ENCODE data around the gene COL6A2.
"Not testable (repeated sequence)": the region's sequence is repeated elsewhere in the genome, so short reads cannot be mapped to it uniquely, and the experiment has no call there.

COL6A2 gene

DNA sequence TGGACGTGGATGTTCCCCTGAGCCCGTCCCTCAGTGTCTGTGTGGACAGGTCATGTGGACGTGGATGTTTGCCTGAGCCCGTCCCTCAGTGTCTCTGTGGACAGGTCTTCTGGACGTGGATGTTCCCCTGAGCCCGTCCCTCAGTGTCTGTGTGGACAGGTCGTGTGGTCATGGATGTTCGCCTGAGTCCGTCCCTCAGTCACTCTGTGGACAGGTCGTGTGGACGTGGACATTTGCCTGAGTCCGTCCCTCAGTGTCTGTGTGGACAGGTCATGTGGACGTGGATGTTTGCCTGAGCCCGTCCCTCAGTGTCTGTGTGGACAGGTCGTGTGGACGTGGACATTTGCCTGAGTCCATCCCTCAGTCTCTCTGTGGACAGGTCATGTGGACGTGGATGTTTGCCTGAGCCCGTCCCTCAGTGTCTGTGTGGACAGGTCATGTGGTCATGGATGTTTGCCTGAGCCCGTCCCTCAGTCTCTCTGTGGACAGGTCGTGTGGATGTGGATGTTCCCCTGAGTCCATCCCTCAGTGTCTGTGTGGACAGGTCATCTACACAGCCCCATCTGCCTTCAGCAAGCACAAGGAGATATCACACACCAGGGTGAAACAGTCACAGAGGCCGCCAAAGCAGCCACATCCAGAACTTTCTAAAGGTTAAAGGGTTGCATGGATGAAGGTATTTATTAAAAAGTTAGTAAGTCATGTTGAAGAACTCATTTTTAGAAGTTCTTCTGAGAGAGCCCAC, 38.0 kb upstream of the COL6A2 start:
- DNase-seq; in situ Hi-C loops (cut with HindIII; ENCODE audit: low pct_ligation_motif_present, low pct_unique_long_range_greater_than_20kb, low sequenced_read_pairs): not testable (repeated sequence)

DNA sequence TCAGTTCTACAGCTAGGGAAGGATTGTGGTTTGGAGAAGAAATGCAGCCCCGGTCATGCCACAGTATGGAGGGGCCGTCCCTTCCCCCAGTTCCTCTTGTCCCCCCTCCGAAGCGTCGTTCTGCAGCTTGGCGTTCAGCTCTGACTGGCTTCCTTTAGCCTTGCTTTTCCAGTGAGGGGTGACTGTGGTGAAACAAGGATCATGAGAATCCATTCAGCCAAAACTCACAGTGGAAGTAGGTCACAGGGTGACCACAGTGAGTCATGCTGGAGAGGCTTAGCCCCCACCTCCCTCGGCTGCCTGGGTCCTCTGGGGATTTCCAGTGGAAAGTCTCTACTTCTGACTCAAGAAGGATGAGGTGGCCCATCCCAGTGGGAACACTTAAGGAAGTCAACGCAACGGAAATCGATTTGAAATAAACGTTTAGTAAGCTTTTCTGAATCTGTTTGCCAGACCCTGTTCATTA, 37.3 kb upstream of the COL6A2 start:
- peak; percentile 93 for DNase-seq
- in situ Hi-C loops (cut with HindIII; ENCODE audit: low pct_ligation_motif_present, low pct_unique_long_range_greater_than_20kb, low sequenced_read_pairs), result no loop called here

DNA sequence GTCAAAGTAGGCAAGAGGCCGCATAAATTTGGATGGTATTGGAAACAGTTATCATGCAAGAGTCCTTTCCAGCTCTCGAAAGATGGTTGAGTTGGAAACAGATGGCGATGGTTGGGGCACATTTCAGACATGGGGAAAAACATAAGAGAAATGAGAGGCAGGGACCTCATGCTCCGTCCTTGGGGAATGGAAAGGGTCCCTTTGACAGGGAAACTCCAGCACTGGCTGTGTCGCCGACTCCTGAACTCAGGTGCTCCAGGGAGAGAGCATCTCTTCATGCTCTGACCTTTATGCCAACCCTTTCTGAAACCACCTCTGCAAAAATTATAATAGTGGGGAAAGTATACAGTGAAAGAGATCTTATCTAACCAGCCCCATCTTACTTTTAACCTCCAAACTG, 36.8 kb upstream of the COL6A2 start:
- in situ Hi-C loops (cut with HindIII; ENCODE audit: low pct_ligation_motif_present, low pct_unique_long_range_greater_than_20kb, low sequenced_read_pairs), result no loop called here
- DNase-seq, result no peak

DNA sequence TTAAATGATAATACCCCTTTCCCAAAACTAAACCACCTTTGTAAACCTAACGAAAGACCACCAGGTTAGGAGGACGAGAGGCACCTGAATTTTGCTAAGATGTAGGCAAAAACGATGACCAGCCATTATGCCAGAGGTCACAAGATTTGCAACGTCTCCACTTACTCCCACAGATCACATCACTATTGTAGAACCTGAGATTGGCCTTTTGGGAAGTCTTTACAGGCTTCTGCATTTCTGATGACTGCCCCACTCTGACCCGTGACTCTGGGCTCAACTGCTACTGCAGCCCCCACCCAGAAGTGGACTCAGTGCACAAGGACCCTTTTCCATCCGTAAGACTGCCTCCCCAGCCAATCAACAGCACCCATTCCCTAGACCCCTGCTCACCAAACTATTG, 36.4 kb upstream of the COL6A2 start:
- no peak for DNase-seq
- in situ Hi-C loops (cut with HindIII; ENCODE audit: low pct_ligation_motif_present, low pct_unique_long_range_greater_than_20kb, low sequenced_read_pairs), result no loop called here

DNA sequence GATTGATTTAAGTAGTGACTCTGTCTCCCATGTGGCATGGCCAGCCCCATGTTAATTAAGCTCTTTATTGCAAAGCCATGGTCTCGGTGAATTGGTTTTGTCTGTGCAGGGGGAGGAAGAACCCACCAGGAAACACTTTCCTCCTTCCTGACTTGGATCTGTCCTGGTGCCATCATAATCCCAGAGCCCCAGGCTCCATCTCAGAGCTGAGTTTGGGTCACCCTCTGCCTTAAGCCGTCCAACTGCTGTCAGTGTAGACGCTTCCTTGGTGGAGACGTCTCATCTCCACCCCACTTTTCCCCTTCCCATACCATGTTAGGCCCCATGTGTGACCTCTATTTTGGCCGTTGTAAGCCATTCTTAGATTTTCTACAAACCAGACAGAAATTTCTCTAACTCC, 36.0 kb upstream of the COL6A2 start:
- in situ Hi-C loops (cut with HindIII; ENCODE audit: low pct_ligation_motif_present, low pct_unique_long_range_greater_than_20kb, low sequenced_read_pairs), result no loop called here
- DNase-seq, result no peak

DNA sequence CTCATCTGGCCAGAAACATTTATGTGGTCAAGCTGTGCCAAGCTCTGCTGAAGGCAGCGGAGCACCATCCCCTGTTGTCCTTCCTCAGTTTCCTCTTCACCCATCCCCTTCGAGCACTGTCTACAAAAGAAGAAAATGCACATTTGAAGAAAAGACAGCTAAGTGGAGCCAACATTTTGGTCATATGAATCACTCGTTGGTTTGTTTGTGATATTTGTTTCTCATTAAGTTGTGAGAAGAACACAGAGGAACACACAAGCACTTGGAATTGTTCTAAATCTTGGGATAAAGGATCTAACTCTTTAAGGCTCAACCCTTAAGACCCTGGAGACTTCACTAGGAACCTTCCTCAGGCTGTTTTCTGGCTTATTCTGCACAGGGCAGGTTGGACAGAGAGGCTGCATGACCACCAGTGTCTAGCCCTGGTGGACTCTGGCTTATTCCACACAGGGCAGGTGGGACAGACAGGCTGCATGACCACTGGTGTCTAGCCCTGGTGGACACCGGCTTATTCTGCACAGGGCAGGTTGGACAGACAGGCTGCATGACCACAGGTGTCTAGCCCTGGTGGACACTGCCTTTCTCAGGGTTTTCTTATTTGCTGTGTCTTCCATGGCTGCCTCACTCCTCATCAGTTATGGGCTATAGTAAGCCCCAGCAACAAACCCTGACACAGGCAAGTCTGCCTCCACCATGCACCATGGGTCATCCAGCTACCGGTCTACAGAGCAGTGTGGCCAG, 35.3 kb upstream of the COL6A2 start:
- DNase-seq, result no peak
- in situ Hi-C loops (cut with HindIII; ENCODE audit: low pct_ligation_motif_present, low pct_unique_long_range_greater_than_20kb, low sequenced_read_pairs), result no loop called here

DNA sequence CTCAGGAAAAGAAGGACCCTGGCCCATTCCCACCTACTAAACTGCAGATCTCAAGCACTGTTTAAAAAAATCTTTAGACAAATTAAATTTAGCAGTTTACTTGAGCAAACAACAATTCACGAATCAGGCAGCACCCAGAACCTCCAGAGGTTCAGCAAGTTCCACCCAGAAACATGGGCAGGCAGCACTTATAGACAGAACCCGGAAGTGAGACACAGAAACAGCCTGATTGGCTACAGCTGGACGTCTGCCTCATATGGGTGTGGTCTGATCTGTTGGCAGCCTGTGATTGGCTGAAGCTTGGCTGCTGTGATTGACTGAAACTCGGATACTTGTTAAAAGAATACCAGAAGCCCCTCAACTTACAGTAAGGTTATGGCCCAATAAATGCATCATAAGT, 34.7 kb upstream of the COL6A2 start:
- DNase-seq, result no peak
- in situ Hi-C loops (cut with HindIII; ENCODE audit: low pct_ligation_motif_present, low pct_unique_long_range_greater_than_20kb, low sequenced_read_pairs), result no loop called here

DNA sequence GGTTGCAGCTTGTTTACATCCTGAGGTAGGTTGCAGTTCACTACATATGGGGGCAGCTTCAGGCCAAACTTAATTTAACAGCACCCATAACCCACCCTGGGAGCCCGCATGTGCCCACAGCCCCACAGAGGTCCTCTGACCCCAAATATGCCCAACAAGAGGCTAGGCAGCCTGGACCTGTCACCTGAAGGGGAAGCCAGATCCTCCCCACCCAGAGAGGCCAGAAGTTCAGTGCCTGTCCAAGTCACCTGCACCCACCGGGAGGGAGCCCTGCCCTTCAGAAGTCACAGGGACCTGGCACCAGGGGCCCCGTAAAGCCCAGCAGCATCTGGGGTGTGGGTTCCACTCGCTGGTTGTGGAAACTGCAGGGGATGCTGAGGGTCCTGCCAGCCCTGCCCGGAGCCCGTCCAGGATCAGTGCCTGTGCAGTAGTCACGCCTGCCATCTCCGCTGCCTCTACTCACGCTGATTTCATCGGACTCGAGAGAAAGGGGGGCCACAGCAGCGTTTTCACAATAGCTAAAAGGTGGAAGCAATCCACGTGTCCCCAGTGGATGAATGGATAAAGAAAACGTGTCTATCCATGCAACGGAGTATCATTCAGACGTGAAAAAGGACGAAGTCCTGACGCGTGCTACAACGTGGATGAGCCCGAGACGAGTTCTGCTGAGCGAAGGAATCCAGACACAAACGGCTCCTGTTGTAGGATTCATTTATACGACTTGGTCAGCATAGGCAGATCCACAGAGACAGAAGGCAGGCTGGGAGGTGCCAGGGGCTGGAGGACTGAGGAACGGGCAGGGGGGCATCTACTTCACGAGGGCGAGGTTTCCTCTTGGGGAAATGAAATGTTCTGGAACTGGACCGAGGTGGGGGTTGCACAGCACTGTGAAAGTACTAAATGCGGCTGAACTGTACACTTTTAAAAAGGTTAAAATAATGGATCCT, 33.9 kb upstream of the COL6A2 start:
- in situ Hi-C loops (cut with HindIII; ENCODE audit: low pct_ligation_motif_present, low pct_unique_long_range_greater_than_20kb, low sequenced_read_pairs), result no loop called here
- DNase-seq, result no peak

DNA sequence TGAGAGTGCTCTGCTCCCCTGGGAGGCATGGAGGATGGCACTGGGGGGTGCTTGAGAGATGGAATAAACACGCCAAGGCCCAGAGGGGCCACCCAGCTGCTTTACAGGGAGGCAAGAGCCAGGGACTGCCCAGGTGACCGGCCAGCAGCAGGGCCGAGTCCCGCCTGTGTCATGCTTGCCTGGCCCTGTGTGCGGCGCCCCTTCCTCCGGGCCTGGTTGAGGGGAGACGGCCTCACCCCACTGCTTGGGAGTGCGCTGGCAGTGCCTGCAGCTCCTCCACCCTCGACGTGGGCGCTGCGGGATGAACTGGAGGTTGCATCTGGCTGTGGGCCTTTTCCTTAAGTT, 33.1 kb upstream of the COL6A2 start:
- DNase-seq, result no peak
- in situ Hi-C loops (cut with HindIII; ENCODE audit: low pct_ligation_motif_present, low pct_unique_long_range_greater_than_20kb, low sequenced_read_pairs), result no loop called here

DNA sequence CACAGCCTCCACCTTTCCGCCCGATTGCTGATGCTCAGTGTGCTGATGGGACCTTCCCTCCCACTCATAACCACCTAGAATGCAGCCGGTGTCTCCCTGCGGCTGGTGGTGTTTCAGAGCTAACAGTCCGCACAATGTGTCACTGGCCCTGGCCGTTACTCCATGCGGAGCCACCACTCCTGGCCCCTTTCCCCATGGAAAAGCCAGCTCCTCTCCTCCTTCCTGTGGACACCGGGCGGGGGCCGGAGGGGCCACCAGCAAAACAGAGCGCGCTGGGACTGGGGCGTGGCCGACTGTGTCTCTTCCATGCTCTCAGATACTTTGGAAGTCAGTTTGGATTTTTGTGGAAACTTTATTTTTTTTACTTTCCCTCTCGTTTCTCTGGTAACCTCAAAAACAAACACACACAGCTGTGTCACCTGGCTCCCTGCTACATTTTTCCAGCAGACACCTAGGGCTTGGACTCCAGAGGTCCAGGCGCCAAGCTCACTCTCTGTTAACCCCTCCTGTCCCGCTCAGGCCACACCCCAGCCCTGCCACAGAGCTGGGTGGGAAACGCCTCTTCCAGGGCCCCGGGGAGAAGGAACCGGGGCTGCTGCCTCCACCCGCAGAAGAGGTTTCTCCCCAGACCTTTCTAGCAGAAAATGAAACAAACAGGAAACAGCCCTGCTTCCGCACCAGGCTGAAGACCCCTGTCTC, 32.5 kb upstream of the COL6A2 start:
- in situ Hi-C loops (cut with HindIII; ENCODE audit: low pct_ligation_motif_present, low pct_unique_long_range_greater_than_20kb, low sequenced_read_pairs), result no loop called here
- DNase-seq, result no peak

DNA sequence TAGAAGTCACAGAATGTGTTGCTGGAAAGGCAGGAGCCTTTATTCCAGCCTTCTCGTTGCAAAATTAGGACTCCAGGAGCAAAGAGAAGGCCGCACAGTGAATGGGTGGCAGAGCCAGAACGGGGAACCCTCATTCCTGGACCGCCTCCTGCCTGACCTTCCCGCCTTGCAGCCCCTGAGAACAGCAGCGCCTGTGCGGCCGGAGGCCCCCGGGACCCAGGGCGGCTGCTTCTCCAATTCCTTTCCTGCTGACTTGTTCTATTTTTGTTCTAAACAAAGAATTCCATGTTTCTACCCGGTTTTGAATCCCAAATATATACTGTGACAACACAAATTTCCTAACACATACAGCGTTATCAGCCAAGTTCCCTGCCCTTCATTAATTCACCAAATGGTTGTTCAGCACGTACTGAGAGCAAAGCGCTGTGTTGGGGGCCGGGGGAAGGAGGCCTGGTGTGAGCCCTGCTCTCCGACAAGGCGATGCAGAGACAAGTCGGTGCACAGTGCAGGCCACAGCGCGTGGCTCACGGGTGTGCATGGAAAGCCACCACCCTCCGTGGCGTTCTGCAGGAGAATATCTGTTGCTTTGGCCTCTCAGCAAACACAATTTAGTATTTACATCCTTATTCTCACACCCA, 31.9 kb upstream of the COL6A2 start:
- DNase-seq, result no peak

DNA sequence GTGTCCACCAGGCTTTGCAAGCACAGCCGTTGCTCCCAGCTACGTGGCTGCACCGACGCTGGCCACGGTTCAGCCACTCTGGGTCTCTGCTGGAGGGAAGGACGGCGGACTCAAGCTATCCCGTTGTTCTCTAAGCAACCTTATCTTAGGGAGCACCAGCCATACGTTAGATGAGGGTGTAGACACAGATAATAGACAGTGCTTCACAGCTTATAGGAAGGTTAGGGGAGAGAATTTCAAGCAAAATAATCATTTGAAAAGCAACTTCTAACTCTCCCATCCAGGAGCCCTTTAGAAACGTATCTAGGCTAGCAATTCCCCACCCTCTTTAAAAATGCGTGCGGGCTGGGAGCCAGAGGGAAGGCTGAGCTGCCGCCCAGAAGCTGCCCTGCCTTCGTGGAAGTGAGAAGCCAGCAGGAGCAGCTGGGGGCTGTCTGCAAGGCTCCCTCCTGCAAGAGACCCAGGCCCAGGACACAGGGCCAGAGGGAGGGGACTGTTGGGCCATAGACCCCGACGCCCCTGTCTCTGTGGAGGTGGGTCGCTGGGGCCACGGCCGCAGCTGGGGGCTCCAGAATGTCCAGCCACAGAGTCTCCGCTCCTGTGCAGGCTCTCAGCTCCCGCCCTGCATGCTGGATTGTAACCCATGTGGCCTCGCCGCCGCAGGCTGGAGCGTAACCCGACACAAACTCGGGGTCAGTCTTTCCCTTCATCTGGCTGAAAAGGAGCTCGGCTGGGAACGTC, 31.2 kb upstream of the COL6A2 start:
- no peak for DNase-seq
- in situ Hi-C loops (cut with HindIII; ENCODE audit: low pct_ligation_motif_present, low pct_unique_long_range_greater_than_20kb, low sequenced_read_pairs), result no loop called here

More for the DNA sequence above, 31.9 kb upstream of the COL6A2 start:
- in situ Hi-C loops (cut with HindIII; ENCODE audit: low pct_ligation_motif_present, low pct_unique_long_range_greater_than_20kb, low sequenced_read_pairs), result no loop called here

DNA sequence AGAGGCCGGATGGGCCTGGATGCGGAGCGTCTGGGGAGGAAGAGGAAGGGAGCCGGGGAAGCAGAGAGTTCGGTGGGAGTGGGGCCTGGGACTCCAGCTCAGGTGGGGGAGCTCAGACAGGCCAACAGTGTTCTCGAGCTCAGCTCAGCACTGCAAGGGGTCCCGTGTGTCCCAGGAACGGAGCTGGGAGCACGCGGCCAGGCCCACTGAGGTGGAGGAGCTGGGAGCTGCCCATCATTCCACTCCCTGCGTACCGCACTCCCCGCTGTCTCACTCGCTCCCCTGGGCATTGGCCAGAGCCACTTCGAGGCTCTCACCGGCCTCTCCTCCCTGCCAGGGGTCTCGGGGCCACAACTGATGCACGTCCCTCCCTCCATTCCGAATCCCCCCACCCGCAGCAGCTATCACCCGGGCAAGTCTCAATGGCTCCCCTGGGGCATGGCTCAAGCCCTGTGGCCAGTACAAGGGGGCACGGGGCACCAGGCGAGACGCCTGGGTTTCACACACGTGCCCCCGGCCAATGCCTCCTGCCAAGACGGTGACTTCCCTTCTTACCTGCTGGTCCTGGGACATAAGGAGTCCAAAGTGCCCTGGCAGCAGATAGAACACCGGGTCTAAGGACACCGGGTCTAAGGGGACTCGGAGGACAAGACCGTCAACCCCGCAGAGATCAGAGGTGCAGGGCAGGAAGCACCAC, 30.3 kb upstream of the COL6A2 start:
- DNase-seq, result no peak
- in situ Hi-C loops (cut with HindIII; ENCODE audit: low pct_ligation_motif_present, low pct_unique_long_range_greater_than_20kb, low sequenced_read_pairs), result no loop called here

DNA sequence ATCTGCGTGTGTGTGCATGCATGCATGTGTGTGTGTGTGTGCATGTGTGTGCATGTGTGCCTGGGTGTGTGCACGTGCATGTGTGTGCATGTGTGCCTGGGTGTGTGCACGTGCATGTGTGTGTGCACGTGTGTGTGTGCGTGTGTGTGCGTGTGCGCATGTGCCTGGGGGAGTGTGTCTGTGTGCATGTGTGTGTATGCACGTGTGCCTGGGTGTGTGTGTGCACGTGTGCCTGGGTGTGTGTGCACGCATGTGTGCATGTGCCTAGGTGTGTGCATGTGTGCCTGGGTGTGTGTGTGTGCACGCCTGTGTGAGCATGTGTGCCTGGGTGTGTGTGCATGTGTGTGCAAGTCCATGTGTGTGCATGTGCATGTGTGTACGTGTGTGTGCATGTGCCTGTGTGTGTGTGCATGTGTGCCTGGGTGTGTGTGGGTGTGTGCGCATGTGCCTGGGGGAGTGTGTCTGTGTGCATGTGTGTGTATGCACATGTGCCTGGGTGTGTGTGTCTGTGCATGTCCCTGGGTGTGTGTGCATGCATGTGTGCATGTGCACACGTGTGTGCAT, 29.3 kb upstream of the COL6A2 start:
- in situ Hi-C loops (cut with HindIII; ENCODE audit: low pct_ligation_motif_present, low pct_unique_long_range_greater_than_20kb, low sequenced_read_pairs), result no loop called here
- DNase-seq, result no peak

DNA sequence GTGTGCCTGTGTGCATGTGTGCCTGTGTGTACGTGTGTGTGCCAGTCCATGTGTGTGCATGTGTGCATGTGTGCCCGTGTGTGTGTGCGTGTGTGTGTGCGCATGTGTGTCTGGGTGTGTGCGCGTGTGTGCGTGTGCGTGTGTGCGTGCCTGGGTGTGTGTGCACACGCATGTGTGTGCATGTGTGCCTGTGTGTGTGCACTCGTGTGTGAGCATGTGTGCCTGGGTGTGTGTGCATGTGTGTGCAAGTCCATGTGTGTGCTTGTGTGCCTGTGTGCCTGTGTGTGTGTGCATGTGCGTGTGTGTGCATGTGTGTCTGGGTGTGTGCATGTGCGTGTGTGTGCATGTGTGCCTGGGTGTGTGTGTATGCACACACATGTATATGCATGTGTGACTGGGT, 28.7 kb upstream of the COL6A2 start:
- DNase-seq, result no peak
- in situ Hi-C loops (cut with HindIII; ENCODE audit: low pct_ligation_motif_present, low pct_unique_long_range_greater_than_20kb, low sequenced_read_pairs), result no loop called here

DNA sequence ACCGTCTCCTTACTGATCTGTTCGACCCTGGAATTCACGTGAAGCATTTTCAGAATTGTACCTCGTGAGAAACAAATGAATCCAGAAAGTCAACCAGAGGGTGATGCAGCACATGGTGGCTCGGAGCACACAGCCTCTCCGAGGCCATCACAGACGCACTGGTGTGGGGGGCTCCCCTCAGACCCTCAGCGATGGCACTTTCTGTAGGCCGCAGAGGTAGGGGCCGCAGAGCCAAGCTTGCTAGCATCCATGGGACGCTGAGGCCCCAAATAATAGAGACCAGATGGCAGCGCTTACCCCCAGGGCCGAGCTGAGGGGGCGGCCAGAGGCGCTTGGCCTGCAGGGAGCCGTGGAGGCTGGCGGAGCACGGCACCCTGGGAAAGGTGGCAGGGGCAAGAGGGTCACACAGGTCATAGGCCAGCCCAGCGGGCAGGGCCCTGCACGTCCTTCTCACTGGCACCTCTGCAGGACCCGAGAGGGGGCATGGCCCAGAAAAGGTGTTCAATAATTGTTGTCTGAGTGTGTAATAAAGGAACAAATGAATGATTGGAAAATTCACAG, 28.1 kb upstream of the COL6A2 start:
- in situ Hi-C loops (cut with HindIII; ENCODE audit: low pct_ligation_motif_present, low pct_unique_long_range_greater_than_20kb, low sequenced_read_pairs), result no loop called here
- DNase-seq, result no peak

All from ACHN (cell line).